HG03064 (cell line): ENCODE data around the gene RALGPS1.

Source experiments
- ATAC-seq: cut with Tn5 transposase; IDR thresholded peaks from one replicate; pipeline ENCODE4 v1.9.1; 2021; ENCODE audit warnings: low read depth; ENCODE audit not compliant: unreplicated experiment

Gene RALGPS1

DNA sequence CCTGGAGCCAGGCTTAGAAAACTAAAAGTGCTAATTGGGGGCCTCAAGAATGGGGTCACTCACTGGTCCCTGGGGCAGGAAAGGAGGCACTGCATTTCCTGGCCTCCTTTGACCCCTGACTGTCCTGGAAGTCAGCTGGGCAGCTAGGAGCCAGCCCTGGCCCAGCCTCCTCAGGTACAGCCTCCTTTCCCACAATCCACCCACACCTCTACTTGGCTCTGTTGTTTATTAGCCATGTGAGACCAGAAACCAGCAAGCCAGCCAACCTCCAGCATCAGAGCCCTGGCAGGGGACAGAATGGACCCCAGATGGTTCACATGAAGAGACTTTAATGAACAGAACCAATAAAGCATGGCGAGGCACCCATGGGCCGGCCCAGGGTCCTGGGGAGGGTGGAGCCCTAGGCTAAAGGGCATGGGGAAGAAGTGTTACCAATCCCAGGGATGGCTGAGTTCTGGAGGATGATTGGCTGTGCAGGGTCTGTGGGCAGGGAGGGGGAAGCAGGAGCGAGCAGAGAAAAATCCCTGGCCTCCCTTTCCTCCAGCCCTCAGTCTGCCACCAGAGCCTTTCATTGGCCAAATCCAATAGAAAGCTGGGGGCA is 263.2 kb downstream of the RALGPS1 start:
- no peak for ATAC-seq

DNA sequence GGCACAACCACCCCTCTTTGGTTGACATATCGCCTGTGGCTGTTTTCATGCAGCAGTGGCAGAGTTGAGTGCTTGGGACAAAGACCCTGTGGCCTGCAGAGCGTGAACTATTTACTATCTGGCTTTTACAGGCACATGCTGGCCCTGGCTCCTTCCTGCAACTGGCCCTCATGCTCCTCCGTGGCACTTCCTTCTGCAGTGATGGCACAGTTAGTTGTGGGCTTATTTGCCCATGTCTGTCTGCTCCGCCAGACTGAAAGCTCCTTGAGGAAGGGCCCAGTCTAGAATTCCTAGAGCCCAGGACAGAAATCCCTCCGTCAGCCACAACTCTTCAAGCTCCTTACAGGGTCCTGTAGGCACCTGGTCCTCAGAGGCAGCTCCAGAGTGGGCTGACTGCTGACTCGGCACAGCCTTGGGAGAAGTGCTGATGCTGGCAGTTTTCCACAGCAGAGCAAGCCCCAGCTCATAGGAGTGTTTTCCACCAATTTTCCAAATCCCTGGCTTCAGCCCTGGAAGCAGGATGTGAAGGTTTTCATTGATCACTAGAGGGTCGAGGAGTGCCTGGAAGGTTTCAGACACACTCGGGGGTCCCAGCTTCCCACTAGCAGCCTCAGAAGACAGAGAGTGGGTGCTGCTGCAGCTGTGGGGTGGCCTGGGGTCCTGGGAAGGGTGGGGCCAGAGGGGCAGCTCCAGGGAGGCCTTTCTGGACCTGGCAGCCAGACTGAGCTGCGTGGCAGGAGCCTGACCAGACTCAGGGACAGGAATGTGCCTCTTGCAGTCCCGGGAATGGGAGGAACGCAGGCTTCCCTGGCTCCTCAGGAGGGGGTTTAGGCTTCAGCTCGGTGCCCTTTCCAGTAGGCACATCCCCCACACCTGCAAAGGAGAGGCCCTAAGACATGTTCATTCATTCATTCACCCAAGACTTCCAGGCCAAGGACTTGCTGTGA is 264.4 kb downstream of the RALGPS1 start:
- ATAC-seq: no peak

DNA sequence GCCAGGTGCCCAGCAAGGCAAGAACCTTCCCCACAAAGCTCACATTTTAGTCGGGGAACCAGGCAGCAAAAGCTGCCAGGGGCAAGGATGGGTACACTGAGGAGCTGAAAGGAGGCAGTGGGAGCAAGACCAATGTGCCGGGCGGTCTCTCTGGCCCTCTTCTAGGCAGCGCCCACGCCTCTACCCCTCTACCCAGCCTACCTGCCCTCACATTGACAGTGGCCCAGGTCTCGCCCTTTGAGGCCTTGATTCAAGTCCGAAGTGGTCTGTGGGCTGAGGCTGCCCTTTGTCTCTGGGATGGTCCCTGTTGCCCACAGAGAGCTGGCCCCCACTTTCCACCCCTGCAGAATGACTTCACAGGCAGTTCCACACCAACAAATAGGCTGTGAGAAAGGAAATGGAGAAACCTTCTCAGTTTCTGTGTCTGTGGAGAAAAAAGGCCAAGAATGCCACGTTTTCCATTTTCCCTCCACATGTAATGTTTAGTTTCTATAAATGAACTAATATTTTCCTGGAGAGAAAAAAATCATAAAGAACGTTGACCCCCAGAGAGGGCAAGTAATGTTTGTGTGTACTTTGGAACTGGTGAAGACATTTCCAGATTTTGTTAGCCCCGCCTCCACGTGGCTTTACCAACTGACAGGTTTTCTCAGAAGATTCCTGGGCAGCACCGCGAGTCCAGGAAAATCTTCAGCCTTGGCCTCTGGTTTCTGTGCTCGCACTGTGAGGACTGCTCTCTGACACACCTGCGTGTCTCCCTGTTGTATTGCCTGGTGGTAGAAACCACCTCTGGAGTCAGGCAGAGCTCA is 265.3 kb downstream of the RALGPS1 start:
- no peak for ATAC-seq

DNA sequence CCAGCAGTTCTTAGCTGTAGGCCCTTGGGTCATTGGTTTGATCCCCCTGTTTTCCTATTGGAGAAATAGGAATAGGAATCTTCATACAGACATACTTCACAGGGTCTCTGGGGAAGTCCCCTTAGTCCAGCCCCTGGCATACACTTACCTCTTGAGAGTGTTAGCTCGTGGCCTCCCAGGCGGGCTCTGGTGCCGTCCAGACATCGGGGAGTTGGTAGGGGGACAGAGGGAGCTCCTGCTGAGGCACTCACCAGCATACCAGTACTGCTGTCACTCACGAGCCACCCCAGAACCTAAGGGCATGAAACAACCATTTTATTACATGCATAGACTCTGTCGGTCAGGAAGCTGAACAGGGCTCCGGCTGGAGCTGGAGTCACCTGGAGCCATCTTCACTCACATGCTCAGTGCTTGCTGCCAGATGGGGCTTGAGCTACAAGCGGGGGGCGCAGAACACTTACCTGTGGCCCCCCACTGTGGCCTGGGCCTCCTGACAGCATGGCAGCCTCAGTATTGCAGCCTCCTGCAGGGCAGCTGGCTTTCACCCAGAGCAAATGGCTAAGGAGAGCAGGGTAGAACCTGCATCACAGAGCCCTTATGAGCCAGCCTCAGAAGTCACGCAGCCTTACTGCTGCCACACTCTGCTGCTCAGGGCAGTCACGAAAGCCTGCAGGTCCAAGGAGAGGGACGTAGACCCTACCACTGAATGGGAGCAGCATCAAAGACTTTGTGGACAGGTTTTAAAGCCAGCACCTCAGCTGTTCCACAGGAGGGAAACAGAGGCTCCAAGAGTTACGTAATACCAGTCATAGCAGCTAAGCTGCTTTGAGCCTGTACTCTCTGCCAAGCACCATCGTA is 266.1 kb downstream of the RALGPS1 start:
- no peak for ATAC-seq

DNA sequence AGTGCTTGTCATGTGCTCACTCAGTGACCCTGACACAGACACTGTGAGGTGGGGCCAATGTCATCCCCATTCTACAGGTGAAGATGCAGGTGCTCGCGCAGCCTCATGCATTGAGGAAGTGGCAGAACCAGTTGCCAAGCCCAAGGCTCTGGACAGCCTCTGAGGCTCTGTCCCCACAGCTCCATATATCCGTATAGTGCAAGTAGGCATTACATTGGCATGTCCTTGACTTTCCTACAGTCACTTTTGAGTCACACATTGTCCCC is 266.7 kb downstream of the RALGPS1 start:
- ATAC-seq: no peak

DNA sequence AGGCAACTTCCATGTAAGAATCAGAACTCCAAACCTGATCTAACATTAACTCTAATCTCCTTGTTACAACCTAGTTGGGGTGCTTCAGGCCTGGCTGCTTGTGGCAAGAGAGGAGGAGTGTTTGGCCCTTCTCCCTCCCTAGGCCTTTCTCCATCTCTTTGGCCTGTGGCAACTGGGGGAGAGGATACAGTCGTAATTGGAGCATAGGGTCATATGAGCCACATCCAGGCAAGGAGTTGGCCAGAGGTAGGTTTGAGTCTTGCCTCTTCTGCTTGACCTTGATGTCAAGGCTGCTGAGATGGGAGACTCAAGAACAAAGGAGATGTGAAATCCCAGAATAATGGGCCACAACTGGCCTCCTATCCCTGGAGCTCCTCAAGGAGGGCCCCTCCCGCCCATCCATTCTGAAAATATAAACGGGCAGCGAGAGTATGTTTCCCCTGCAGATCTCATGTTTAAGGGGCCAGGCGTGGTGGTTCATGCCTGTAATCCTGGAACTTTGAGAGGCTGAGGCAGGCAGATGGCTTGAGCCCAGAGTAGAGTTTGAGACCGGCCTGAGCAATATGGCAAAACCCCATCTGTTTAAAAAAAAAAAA is 267.1 kb downstream of the RALGPS1 start:
- ATAC-seq: no peak

DNA sequence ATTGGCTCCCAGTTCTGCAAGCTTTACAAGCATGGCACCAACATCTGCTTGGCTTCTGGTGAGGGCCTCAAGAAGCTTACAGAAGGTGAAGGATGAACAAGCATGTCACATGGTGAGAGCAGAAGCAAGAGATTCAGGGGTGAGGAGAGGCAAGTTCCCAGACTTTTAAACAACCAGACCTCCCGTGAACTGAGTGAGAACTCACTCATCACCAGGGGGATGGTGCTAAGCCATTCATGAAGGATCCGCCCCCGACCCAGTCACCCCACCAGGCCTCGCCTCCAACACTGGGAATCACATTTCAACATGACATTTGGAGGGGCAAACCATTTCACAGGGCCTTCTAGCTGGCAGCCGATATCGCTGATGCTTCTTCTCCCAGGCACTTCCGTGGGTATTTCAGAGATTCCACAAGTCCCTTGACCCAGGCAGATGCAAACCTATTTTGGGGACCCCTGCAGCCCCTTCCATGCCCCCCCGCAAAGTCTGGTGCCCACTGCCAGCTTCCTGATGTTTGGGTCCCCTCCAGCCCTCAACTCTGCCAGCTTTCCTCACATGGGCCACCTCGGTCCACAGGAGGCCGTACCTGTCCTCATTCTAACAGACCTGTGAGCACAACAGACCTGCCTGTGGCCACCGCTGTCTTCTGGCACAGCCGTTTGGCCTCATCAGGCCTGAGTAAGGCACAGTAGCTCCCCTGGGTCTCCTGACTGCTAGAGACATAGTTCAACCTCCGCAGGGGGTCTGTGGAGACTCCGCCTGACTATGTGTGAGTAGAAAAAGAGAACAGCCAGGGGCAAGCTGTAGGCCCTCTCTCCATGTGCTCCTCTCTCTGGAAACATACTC is 268.5 kb downstream of the RALGPS1 start:
- ATAC-seq: no peak

DNA sequence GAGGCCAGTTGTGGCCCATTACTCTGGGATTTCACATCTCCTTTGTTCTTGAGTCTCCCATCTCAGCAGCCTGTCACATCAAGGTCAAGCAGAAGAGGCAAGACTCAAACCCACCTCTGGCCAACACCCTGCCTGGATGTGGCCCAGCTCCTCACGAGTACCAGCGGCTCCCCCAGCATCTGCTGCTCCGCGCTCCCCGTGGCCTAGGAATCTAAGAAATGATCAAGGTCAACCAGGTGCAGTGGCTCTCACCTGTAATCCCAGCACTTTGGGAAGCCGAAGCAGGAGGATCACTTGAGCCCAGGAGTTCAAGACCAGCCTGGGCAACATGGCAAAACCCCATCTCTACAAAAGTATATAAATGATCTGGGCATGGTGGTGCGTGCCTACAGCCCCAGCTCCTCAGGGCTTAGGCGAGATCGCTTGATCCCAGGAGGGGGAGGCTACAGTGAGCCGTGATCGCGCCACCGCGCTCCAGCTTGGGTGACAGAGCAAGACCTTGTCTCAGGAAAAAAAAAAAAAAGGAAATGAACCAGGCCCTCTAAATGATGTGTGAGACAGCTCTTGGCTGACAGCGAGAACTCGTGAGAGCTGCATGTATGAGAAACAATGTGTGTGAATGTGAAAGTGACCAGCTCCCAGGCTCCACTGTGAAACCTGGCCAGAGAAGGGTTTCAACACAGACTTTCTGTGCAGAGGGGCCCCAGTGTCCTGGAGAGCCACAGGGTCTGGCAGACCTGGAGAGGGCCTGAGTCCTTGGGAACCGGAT is 269.4 kb downstream of the RALGPS1 start:
- no peak for ATAC-seq

GRCh38 chr9:127184641-127185040 is 270.1 kb downstream of the RALGPS1 start:
- ATAC-seq: no peak

- no peak for ATAC-seq
These were observed 270.6 kb downstream of the RALGPS1 start for GRCh38 chr9:127185181-127185580.

DNA sequence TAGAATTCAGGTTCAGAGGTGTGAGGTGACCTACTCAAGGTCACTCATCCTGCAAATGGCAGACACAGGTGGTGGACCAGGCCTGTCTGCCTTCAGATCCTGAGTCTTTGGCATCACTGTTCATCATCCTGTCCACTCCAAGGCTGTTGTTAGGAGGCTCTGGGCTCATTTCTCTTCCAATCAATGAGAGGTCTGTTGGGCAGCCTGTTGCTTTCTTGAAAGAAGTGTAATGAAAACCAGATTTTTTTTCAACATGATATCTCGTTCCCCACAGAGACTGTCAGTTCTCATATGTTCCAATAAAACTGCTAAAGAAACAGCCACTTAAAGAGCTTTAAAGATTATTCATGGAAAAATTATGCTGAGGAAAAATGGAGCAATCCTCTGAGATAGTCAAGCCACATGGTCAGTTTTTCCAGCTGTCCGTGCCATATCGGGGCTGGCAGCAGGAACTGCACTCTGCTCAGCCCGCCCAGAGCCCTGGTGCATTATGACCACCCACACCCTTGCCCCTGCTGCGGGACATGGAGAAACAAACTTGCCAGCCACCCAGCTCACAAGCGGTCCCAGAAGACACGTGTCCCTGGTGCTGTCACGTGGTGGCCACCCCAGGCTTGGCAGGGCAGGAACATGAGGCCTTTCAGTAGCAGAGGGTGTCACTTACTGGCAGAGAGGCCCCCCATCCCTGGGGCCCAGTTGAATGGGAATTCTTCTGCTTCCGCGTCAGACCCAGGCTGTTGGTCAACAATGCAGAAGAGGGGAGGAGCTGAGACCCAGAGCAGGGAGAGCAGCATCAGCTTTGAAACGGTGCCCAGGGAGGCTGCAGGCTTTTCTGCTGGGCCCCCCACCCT is 271.6 kb downstream of the RALGPS1 start:
- ATAC-seq: no peak

- no peak for ATAC-seq
These were observed 272.2 kb downstream of the RALGPS1 start for GRCh38 chr9:127186806-127187205.

DNA sequence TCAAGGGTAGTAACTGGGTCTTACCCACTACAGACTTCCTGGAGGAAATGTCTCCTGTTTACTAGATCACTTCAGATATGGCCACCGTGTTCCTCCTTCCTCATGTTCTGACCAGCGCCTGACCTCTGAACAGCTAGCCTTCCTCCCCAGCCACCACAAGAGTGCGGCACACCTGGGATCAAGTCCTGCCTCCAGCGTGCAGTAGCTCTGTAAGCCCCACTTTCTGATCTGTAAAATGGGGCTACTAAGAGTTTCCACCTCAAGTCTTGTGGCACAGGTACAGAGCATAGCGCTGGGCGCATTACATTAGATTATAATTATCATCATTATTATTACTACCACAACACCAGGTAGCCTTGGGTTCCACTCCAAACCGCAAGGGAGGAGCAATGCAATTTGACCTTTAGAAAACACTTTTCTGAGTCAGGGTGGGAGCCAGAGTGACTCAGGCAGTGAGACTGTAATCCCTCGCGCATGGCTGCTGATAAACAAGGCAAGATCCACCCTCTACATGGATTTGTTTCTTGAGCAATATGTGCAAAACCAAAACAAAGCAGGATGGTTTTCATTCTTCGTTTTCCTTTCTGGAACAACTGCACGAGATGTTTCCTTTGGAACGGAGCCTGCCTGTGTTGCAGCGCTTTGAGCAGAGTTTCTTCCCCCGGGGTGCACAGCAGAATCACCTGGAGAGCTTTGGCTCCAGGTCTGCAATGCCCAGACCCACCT is 272.8 kb downstream of the RALGPS1 start:
- no peak for ATAC-seq

GRCh38 chr9:127188396-127188795 is 273.8 kb downstream of the RALGPS1 start:
- no peak for ATAC-seq

DNA sequence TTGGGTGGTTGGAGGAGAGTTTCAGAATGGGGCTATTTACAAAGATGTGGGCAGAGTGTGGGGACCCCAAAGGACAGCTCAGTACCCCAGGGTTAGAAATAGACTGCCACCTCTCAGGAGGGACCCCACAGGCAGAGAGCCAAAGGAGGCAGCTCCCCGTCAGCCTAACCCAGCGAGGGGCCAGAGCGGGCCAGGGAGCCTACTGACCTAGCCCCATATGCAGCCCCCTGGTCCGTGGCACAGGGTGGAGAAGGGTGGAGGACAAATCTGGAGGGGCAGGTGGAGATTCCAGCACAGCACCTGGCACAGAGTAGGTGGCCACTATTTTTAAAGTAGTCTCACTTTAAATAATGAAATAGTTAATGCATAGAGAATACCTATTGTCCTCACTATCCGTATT is 275.0 kb downstream of the RALGPS1 start:
- ATAC-seq: no peak

- ATAC-seq: no peak
These were observed 278.2 kb downstream of the RALGPS1 start for GRCh38 chr9:127192744-127193143.

GRCh38 chr9:127193483-127193882 is 278.9 kb downstream of the RALGPS1 start:
- no peak for ATAC-seq
